Hepatocyte (in vitro differentiated cells): ENCODE measurements around the gene YBX2. TPM values are rescaled to one million over a fixed set of nuclear protein-coding genes. Genes with fewer than 3 reads are reported as not detected.

Experiments
- DNase-seq: peaks from one replicate; pipeline ENCODE4 v3.0.0-alpha.2; 2016; ENCODE audit warnings: low spot score
- H2AFZ ChIP-seq: fragments of 200-600 bp; sonication (generic); 2 replicates; pipeline ENCODE4 v1.6.0; 2016; ENCODE audit warnings: antibody characterized with exemption, mild to moderate bottlenecking
- H3K27ac ChIP-seq: fragments of 200-600 bp; sonication (generic); 2 replicates; pipeline ENCODE4 v1.5.1; 2016; ENCODE audit warnings: mild to moderate bottlenecking
- H3K27me3 ChIP-seq: fragments of 200-600 bp; sonication (generic); 2 replicates; pipeline ENCODE4 v1.6.1; 2016
- H3K36me3 ChIP-seq: fragments of 200-600 bp; sonication (generic); replicated peaks from 2 replicates; pipeline ENCODE4 v1.5.1; 2016; ENCODE audit warnings: low read depth; ENCODE audit not compliant: insufficient read depth
- H3K4me1 ChIP-seq: fragments of 200-600 bp; sonication (generic); 2 replicates; pipeline ENCODE4 v1.5.1; 2016; ENCODE audit warnings: mild to moderate bottlenecking, moderate library complexity; ENCODE audit not compliant: insufficient read depth
- H3K4me2 ChIP-seq: fragments of 200-600 bp; sonication (generic); 2 replicates; pipeline ENCODE4 v1.6.0; 2016
- H3K4me3 ChIP-seq: fragments of 200-600 bp; sonication (generic); 2 replicates; pipeline ENCODE4 v1.5.1; 2016; ENCODE audit warnings: mild to moderate bottlenecking
- H3K79me2 ChIP-seq: fragments of 200-600 bp; sonication (generic); 2 replicates; pipeline ENCODE4 v1.6.0; 2017; ENCODE audit warnings: mild to moderate bottlenecking
- H3K9me2 ChIP-seq: fragments of 200-600 bp; sonication (generic); replicated peaks from 2 replicates; pipeline ENCODE4 v1.6.0; 2017; ENCODE audit warnings: mild to moderate bottlenecking; ENCODE audit not compliant: insufficient read depth
- H3K9me3 ChIP-seq: fragments of 200-600 bp; sonication (generic); 2 replicates; pipeline ENCODE4 v1.5.1; 2016; ENCODE audit warnings: low read depth, mild to moderate bottlenecking
- H4K20me1 ChIP-seq: fragments of 200-600 bp; sonication (generic); 2 replicates; pipeline ENCODE4 v1.6.0; 2016; ENCODE audit warnings: mild to moderate bottlenecking; ENCODE audit not compliant: insufficient read depth, poor library complexity, severe bottlenecking
- CTCF ChIP-seq: fragments of 200-600 bp; sonication (generic); IDR thresholded peaks from 2 replicates; pipeline ENCODE4 v1.5.1; 2016; ENCODE audit warnings: antibody characterized with exemption, mild to moderate bottlenecking; ENCODE audit not compliant: poor library complexity
- EZH2 ChIP-seq: fragments of 200-600 bp; sonication (generic); IDR thresholded peaks from 2 replicates; pipeline ENCODE4 v1.6.1; 2016; ENCODE audit warnings: antibody characterized with exemption, mild to moderate bottlenecking, borderline replicate concordance
- EZH2phosphoT487 ChIP-seq: fragments of 200-600 bp; sonication (generic); IDR thresholded peaks from one replicate; pipeline ENCODE4 v1.6.1; 2018; ENCODE audit warnings: antibody characterized with exemption, mild to moderate bottlenecking, low read depth, moderate library complexity; ENCODE audit not compliant: unreplicated experiment, severe bottlenecking
- WGBS: methylation state at CpG from one replicate; pipeline ENCODE4 v1.1.6; 2016; ENCODE audit warnings: low lambda C conversion rate; ENCODE audit errors: missing lambda C conversion rate; 5-methylcytosine and 5-hydroxymethylcytosine counted together
- polyA plus RNA-seq: library from polyadenylated mRNA; unstranded; fragments of >200 nt; fragmentation: Nextera tagmentation; extraction: Ambion mirVana; gene quantifications from 2 replicates; pipeline ENCODE4 v1.2.1, GENCODE V29; 2016
- total RNA-seq: library from RNA; depleted of rRNA; stranded (reverse); fragments of >200 nt; gene quantifications from 2 replicates; pipeline ENCODE4 v1.2.3, GENCODE V29; 2014

YBX2 gene
- total and polyA plus RNA-seq, 2 experiments from 2014 or later: 1.3 to 1.7 TPM

- peak; percentile 100 for DNase-seq
- H3K9me3 ChIP-seq: no peaks in the 10 kb centered on the region
- peaks cover 8% of the 10 kb centered on the region for H3K36me3 ChIP-seq
- no peaks in the 10 kb centered on the region for H3K9me2 ChIP-seq
- peak within 1 kb of the TSS; percentile 45 for H2AFZ ChIP-seq
- H3K4me3 ChIP-seq: peak within 1 kb of the TSS; percentile 24
- peaks cover 13% of the 10 kb centered on the region for H3K4me1 ChIP-seq
- H3K27me3 ChIP-seq: no peaks in the 10 kb centered on the region
- H3K4me2 ChIP-seq: peak within 1 kb of the TSS; percentile 98
- peaks cover 40% of the 10 kb centered on the region for H3K79me2 ChIP-seq
- WGBS: under 1% methylated on average over 42 of the region's 64 CpGs
- H3K27ac ChIP-seq: peak within 1 kb of the TSS; percentile 93
- TF ChIP-seq EZH2 (no peak), EZH2phosphoT487 (no peak), CTCF (no peak)
- H4K20me1 ChIP-seq: peaks cover 33% of the 10 kb centered on the region
Measured at GRCh38 chr17:7306911-7307685, 12.7 kb upstream of the YBX2 start, which contains the start of gene EIF5A. EIF5A (plus strand) TSS chr17:7307628; CDS start chr17:7309636, 2,008 bp downstream.

- H3K4me1 ChIP-seq: peaks cover 5% of the 10 kb centered on the region
- no peaks in the 10 kb centered on the region for H3K36me3 ChIP-seq
- 94% methylated on average over 7 of the region's 7 CpGs for WGBS
- no peaks in the 10 kb centered on the region for H3K27me3 ChIP-seq
- H2AFZ ChIP-seq: no peak overlapping the region
- H3K4me3 ChIP-seq: no peak overlapping the region
- peaks cover 10% of the 10 kb centered on the region for H4K20me1 ChIP-seq
- no peaks in the 10 kb centered on the region for H3K9me3 ChIP-seq
- H3K9me2 ChIP-seq: no peaks in the 10 kb centered on the region
- TF ChIP-seq EZH2 (no peak), CTCF (no peak), EZH2phosphoT487 (no peak)
- no peak overlapping the region for H3K27ac ChIP-seq
- DNase-seq: no peak
- no peak overlapping the region for H3K4me2 ChIP-seq
- H3K79me2 ChIP-seq: peaks cover 13% of the 10 kb centered on the region
Measured at GRCh38 chr17:7304179-7304578, 9.7 kb upstream of the YBX2 start.

- DNase-seq: peak; percentile 93
- TF ChIP-seq EZH2phosphoT487 (no peak), CTCF (peak; percentile 90)
- Histone ChIP-seq H4K20me1 (no peaks in the 10 kb centered on the region), H3K4me2 (peak overlapping the region; percentile 76), H2AFZ (peak overlapping the region; percentile 16), H3K9me3 (no peaks in the 10 kb centered on the region), H3K4me3 (no peak overlapping the region), H3K4me1 (peaks cover 28% of the 10 kb centered on the region), H3K36me3 (no peaks in the 10 kb centered on the region), H3K27me3 (no peaks in the 10 kb centered on the region), H3K9me2 (no peaks in the 10 kb centered on the region), H3K79me2 (no peaks in the 10 kb centered on the region), H3K27ac (no peak overlapping the region)
- 9% methylated on average over 50 of the region's 51 CpGs for WGBS
Measured at GRCh38 chr17:7296189-7296861, 1.9 kb upstream of the YBX2 start.
